ENCODE data around the gene FAM13A. TPM values are rescaled to one million over a fixed set of nuclear protein-coding genes. Genes with fewer than 3 reads are reported as not detected.

Gene FAM13A
- total and polyA plus RNA-seq, 2 donors (not counting 1 experiment from before 2014, with no cell fraction given) = 0.51 to 2.1 TPM

DNA sequence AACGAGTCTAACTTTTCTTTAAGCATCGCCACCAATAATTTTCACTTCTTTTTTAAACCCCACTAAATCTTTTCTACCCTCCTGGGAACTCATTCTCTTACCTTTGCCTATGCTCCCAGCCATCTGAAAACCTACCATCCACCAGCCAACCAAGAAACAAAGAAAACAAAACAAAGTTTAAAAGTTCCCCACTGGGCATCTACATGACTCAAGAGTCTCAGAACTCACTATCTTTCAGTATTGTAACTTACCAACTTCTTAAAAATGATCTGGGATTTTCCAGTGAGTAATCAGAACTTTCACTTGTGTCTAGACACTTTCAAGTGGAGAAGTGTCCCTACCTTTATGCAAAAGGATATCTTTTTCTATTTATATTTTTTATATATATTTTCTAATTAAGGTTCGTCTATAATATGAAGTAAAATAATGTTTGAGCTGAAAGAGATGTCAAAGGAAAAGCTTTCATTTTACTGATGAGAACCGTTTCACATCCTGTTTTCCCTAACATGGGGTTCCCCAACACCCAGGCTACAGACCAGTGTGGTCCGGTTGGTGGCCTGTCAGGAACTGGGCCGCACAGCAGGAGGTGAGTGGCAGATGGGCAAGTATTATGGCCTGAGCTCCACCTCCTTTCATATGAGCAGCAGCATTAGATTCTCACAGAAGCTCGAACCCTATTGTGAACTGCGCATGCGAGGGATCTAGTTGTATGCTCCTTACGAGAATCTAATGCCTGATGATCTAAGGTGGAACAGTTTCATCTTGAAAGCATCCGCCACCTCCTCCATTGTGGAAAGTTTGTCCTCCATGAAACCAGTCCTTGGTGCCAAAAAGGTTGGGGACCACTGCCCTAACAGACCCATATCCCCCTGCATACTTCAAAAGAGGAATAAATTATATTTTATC is 44.5 kb upstream of the FAM13A start:
- H3K27me3 Mint-ChIP-seq = no peaks in the 10 kb centered on the region
- H3K9me3 Mint-ChIP-seq (ENCODE audit: insufficient read depth) = no peaks in the 10 kb centered on the region
- H3K4me3 ChIP-seq (ENCODE audit: control extremely low read depth in 1 of 5, extremely low read depth in 1 of 5, insufficient read depth in 1 of 5, low read depth in 2 of 5, low read length in 4 of 5) = no peak overlapping the region
- H3K4me1 Mint-ChIP-seq = peaks cover 16% of the 10 kb centered on the region
- intact Hi-C loops (cut with micrococcal nuclease) = no loop called here
- H3K4me1 ChIP-seq (ENCODE audit: control insufficient read depth in 2 of 2, insufficient read depth in 2 of 2, low read length in 2 of 2) = peaks cover 6 to 8% of the 10 kb centered on the region in 2 donors
- WGBS (ENCODE audit: insufficient coverage) = 65% methylated on average over 8 of the region's 11 CpGs
- CTCF ChIA-PET = interaction anchor here (0.6 kb wide), 1 partner anchor 213 kb away, joined by 3 read pairs; no protein-coding TSS in a partner anchor
- peak overlapping the region; percentile 69 for H3K4me3 Mint-ChIP-seq
- DNase-seq = peak; percentile 46
- no peaks in the 10 kb centered on the region for H3K79me2 ChIP-seq (ENCODE audit: control insufficient read depth, insufficient read depth, low read length)
- peak overlapping the region; percentile 83 for H3K27ac Mint-ChIP-seq
- H3K9me3 ChIP-seq (ENCODE audit: control extremely low read depth in 1 of 3, control insufficient read depth in 2 of 3, insufficient read depth in 1 of 3, low read length in 2 of 3) = peaks cover 0 to 3% (median 0%) of the 10 kb centered on the region in 3 donors
- peak; percentile 75 for ATAC-seq (ENCODE audit: low read depth)
- H2AFZ ChIP-seq (ENCODE audit: insufficient read depth, low read depth, low read length, poor library complexity, severe bottlenecking) = peak overlapping the region; percentile 53
- POLR2A ChIA-PET = no interaction called here
- peak overlapping the region in 1 of 2 donors; percentile 59 for H3K27ac ChIP-seq (ENCODE audit: low read length in 2 of 2)
- H3K4me2 ChIP-seq (replicated peaks; ENCODE audit: low read depth, low read length, poor library complexity, severe bottlenecking) = peak overlapping the region; percentile 17
- H4K20me1 ChIP-seq (ENCODE audit: control insufficient read depth, insufficient read depth, low read length, poor library complexity, severe bottlenecking) = no peaks in the 10 kb centered on the region
- H3K36me3 ChIP-seq (replicated peaks in 1 of 2; ENCODE audit: control extremely low read depth in 1 of 2, control insufficient read depth in 1 of 2, extremely low read depth in 1 of 2, insufficient read depth in 2 of 2, low read length in 1 of 2) = no peaks in the 10 kb centered on the region
- TF ChIP-seq, protein P1, sequence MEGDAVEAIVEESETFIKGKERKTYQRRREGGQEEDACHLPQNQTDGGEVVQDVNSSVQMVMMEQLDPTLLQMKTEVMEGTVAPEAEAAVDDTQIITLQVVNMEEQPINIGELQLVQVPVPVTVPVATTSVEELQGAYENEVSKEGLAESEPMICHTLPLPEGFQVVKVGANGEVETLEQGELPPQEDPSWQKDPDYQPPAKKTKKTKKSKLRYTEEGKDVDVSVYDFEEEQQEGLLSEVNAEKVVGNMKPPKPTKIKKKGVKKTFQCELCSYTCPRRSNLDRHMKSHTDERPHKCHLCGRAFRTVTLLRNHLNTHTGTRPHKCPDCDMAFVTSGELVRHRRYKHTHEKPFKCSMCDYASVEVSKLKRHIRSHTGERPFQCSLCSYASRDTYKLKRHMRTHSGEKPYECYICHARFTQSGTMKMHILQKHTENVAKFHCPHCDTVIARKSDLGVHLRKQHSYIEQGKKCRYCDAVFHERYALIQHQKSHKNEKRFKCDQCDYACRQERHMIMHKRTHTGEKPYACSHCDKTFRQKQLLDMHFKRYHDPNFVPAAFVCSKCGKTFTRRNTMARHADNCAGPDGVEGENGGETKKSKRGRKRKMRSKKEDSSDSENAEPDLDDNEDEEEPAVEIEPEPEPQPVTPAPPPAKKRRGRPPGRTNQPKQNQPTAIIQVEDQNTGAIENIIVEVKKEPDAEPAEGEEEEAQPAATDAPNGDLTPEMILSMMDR (IDR thresholded peaks at IDR 0.05) = no peak
- TF ChIP-seq EZH2 (IDR thresholded peaks at IDR 0.05; ENCODE audit: borderline replicate concordance, insufficient read depth, low read depth, low read length, poor library complexity, severe bottlenecking) = no peak
- no peak overlapping the region for H3K9ac ChIP-seq (ENCODE audit: low read length)
- H3K27me3 ChIP-seq (replicated peaks in 1 of 4; ENCODE audit: control extremely low read depth in 1 of 4, control insufficient read depth in 3 of 4, insufficient read depth in 4 of 4, low read length in 3 of 4) = peaks cover 0 to 3% (median 0%) of the 10 kb centered on the region in 4 experiments

DNA sequence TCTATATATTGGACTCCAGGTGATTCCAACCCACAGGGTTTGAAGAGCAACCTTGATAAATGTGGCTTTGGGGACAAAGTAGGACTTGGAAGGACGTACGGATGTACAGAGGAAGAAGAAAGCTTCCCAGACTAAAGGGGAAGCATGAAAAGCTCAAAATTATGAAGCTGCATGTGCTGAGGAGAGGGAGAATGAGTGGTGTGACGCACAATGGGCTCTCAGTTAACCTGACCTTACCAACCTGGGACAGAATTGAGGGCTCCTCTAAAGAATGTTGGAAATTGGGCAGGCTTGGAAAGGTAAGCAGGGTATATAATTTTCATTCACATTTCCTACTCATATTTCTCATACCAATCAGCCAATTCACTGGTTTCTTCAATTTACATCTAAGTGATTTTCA is 43.9 kb upstream of the FAM13A start:
- Histone ChIP-seq H3K36me3 (replicated peaks in 1 of 2; ENCODE audit: control extremely low read depth in 1 of 2, control insufficient read depth in 1 of 2, extremely low read depth in 1 of 2, insufficient read depth in 2 of 2, low read length in 1 of 2) (no peaks in the 10 kb centered on the region), H3K4me1 (ENCODE audit: control insufficient read depth in 2 of 2, insufficient read depth in 2 of 2, low read length in 2 of 2) (peaks cover 6 to 8% of the 10 kb centered on the region in 2 donors), H3K9me3 (ENCODE audit: control extremely low read depth in 1 of 3, control insufficient read depth in 2 of 3, insufficient read depth in 1 of 3, low read length in 2 of 3) (peaks cover 0 to 3% (median 0%) of the 10 kb centered on the region in 3 donors), H3K27me3 (replicated peaks in 1 of 4; ENCODE audit: control extremely low read depth in 1 of 4, control insufficient read depth in 3 of 4, insufficient read depth in 4 of 4, low read length in 3 of 4) (peaks cover 0 to 3% (median 0%) of the 10 kb centered on the region in 4 experiments), H3K4me2 (replicated peaks; ENCODE audit: low read depth, low read length, poor library complexity, severe bottlenecking) (peak overlapping the region; percentile 17), H3K27ac (ENCODE audit: low read length in 2 of 2) (peak overlapping the region in 1 of 2 donors; percentile 59), H3K9ac (ENCODE audit: low read length) (no peak overlapping the region), H2AFZ (ENCODE audit: insufficient read depth, low read depth, low read length, poor library complexity, severe bottlenecking) (peak overlapping the region; percentile 53), H3K79me2 (ENCODE audit: control insufficient read depth, insufficient read depth, low read length) (no peaks in the 10 kb centered on the region), H4K20me1 (ENCODE audit: control insufficient read depth, insufficient read depth, low read length, poor library complexity, severe bottlenecking) (no peaks in the 10 kb centered on the region), H3K4me3 (ENCODE audit: control extremely low read depth in 1 of 5, extremely low read depth in 1 of 5, insufficient read depth in 1 of 5, low read depth in 2 of 5, low read length in 4 of 5) (no peak overlapping the region)
- Mint-ChIP-seq H3K4me3 (peak overlapping the region; percentile 69), H3K27me3 (no peaks in the 10 kb centered on the region), H3K4me1 (peaks cover 16% of the 10 kb centered on the region), H3K9me3 (ENCODE audit: insufficient read depth) (no peaks in the 10 kb centered on the region), H3K27ac (peak overlapping the region; percentile 83)
- DNase-seq = no peak
- TF ChIP-seq, protein P1 (IDR thresholded peaks at IDR 0.05) = no peak
- no peak for TF ChIP-seq EZH2 (IDR thresholded peaks at IDR 0.05; ENCODE audit: borderline replicate concordance, insufficient read depth, low read depth, low read length, poor library complexity, severe bottlenecking)
- ChIA-PET CTCF (no interaction called here), POLR2A (no interaction called here)
- intact Hi-C loops (cut with micrococcal nuclease) = no loop called here
- no peak for ATAC-seq (ENCODE audit: low read depth)
- WGBS (ENCODE audit: insufficient coverage) = 83% methylated on average over 3 of the region's 3 CpGs
